HEK293 (cell line): ENCODE measurements around the gene NANP.

Source experiments
- ZNF138 ChIP-seq: fragments of 450-650 bp; formaldehyde crosslinking; IDR thresholded peaks from 2 replicates; pipeline ENCODE4 v1.5.1; 2016; ENCODE audit warnings: missing biosample characterization, missing genetic modification characterization, borderline replicate concordance
- TF ChIP-seq, protein P1 (sequence below): fragments of 450-650 bp; formaldehyde crosslinking; optimal IDR thresholded peaks from 2 replicates; pipeline ENCODE3; 2016; ENCODE audit warnings: missing biosample characterization, mild to moderate bottlenecking, missing genetic modification characterization

GRCh38 chr20:25576783-25577530 is 46.9 kb downstream of the NANP start:
- TF ChIP-seq, protein P1, sequence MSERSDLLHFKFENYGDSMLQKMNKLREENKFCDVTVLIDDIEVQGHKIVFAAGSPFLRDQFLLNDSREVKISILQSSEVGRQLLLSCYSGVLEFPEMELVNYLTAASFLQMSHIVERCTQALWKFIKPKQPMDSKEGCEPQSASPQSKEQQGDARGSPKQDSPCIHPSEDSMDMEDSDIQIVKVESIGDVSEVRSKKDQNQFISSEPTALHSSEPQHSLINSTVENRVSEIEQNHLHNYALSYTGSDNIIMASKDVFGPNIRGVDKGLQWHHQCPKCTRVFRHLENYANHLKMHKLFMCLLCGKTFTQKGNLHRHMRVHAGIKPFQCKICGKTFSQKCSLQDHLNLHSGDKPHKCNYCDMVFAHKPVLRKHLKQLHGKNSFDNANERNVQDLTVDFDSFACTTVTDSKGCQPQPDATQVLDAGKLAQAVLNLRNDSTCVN, result no peak
- no peak for TF ChIP-seq ZNF138 (tag by site-specific recombination)
